ENCODE measurements around the gene PXT1. TPM values are rescaled to one million over a fixed set of nuclear protein-coding genes. Genes with fewer than 3 reads are reported as not detected.
"Not testable (repeated sequence)": the region's sequence is repeated elsewhere in the genome, so short reads cannot be mapped to it uniquely, and the experiment has no call there.

The PXT1 gene
- polyA plus RNA-seq, 4 donors, result 0.08 to 0.11 TPM; not detected in 2

GRCh38 chr6:36445621-36446020, 3.0 kb upstream of the PXT1 start:
- DNase-seq (ENCODE audit: low read depth in 4 of 4, low spot score in 2 of 4), result no peak

- DNase-seq (ENCODE audit: low read depth in 4 of 4, low spot score in 2 of 4), result no peak
Observed at GRCh38 chr6:36444470-36444869, 1.8 kb upstream of the PXT1 start.

DNA sequence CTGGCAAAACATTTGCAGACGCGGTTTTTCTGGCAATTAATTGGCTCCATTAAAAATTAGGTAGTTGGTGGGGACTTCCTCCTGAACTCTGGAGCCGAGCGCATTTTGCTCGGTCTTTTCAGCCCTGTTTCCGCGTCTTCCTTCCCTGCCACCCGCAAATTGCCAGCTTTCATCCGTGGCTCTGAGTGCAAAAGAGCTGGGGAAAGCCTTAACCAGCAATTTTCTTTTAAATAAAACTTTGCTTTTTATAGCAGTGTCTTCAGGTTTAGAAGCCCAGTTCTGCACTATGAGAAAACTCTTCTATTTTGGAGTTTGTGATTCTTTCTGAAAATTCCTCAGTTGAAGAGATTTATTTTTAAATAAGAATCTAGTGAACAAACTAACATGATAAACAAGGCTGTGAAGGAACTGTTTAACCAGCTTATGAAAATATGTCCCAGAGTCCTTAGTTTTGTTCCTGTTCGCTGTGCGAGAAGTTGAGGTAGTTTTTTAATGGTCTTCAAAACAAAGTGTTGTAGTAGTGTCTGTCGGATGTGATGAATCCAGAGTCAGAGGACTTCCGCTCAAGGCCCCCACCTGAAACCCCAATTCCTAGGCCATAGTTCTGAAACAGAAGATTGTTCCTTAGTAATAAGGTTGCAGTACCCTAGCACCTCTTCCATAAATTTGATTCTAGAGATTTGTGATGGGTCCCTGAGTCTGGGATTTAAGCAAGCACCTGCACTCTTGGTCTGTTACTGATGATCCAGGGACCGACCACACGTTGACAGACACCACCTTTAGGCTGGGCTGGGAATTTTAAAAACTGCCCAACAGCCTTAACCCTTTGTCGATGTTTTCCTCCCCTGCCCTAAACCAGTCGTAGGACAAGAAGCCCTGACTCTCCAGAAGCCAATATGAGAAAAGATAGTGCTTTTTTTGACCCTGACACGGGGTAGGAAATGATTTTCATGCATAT, 1.1 kb upstream of the PXT1 start:
- DNase-seq (ENCODE audit: low read depth in 4 of 4, low spot score in 2 of 4), result peak in 2 of 4 donors; percentile 25 to 45

- DNase-seq (ENCODE audit: low read depth in 4 of 4, low spot score in 2 of 4), result no peak
Observed at GRCh38 chr6:36442103-36442670, 467 bp downstream of the PXT1 start.

- peak in 1 of 4 donors; percentile 21 for DNase-seq (ENCODE audit: low read depth in 4 of 4, low spot score in 2 of 4)
Observed at GRCh38 chr6:36441307-36441894, 1.3 kb downstream of the PXT1 start.

DNA sequence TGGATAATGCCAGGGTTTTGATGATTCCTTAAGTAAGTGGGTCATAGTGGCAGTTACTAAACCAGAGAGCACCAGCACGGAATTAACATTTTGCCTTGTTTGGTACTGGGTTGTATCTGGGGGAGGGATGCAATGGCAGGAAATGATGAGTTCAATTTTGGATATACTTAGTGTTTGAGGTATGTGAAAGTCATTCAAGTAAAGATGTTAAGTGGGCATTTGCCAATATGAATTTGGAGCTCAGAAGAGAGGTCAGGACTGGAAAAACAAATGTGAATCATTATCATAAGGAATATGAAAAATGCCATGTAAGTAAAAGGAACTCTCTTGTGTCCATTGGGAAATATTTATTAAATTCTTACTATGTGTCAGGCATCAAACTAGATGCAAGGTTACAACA, 6.2 kb downstream of the PXT1 start:
- no peak for DNase-seq (ENCODE audit: low read depth in 4 of 4, low spot score in 2 of 4)

- DNase-seq (ENCODE audit: low read depth in 4 of 4, low spot score in 2 of 4), result no peak
Observed at GRCh38 chr6:36432151-36432671, 10.4 kb downstream of the PXT1 start.

GRCh38 chr6:36431197-36431596, 11.5 kb downstream of the PXT1 start:
- no peak for DNase-seq (ENCODE audit: low read depth in 4 of 4, low spot score in 2 of 4)

DNA sequence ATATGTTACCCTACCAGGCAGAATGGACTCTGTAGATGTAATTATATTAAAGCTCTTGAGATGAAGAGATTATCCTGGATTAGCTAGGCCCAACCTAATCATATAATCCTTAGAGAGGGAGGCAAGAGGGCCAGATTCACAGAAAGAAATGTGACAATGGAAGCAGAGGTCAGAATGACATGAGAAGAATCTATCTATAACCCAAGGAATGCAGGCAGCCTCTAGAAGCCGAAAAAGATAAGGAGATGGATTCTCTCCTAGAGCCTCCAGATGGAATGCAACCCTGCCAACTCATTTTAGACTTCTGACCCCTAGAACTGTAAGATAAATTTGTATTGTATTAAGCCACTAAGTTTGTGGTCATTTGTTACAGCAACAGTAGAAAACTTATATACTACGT, 12.3 kb downstream of the PXT1 start:
- no peak for DNase-seq (ENCODE audit: low read depth in 4 of 4, low spot score in 2 of 4)

- DNase-seq (ENCODE audit: low read depth in 4 of 4, low spot score in 2 of 4), result no peak
Observed at GRCh38 chr6:36428911-36429310, 13.7 kb downstream of the PXT1 start.

- no peak for DNase-seq (ENCODE audit: low read depth in 4 of 4, low spot score in 2 of 4)
Observed at GRCh38 chr6:36426622-36427021, 16.0 kb downstream of the PXT1 start.

DNA sequence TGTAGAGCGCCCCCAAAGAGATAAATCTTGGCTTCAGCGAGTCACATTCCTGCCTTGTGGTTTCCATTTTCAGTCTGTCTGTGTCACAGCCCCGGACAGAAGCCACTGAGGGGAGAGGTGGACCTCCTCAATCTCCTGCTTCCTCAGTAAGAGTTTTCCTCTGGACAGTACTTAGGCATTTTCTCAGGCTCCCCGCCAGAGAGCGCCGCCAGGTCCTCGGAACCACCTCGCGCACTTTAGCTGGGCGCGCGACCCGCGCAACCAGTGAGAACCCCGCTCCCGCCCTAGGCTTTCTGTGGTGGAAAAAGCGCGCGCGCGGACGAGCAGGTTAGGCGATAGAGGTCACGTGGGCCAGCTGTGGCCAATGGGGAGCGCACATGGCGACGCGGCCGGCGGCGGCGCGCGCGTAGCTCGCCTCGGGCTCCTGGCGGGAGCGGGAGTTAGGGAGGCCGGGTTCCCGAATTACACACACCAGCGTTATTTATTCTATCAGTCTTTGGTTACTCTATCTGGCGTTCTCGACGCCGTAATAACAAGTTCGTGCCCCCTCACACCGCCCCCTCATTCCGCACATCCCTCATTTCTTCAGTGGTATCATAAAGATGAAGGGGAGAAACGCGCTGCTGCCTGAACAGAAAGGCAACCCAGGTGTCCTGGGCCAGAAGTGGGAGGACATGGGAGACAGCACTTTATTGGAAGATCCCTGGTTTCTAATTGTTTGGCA, 19.4 kb downstream of the PXT1 start:
- peak; percentile 77 to 98 (median 95) for DNase-seq (ENCODE audit: low read depth in 4 of 4, low spot score in 2 of 4)

DNA sequence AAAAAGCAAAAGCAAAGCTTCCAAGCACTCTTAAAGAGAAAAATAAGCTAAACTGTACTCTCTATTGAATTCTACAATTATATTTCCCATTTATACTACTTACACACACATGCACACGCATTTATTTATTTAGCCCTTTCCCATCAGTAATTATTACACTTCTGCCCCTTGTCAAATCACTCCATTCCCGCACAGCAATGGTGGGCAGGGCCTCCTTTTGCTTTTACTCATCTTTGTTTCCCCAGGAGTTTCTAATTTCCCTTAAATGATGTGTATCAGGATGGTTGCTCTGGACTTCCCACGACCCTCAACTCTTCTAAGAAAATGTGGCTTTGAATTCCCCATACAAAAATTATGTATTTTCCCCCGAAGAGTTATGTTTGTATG, 19.9 kb downstream of the PXT1 start:
- no peak for DNase-seq (ENCODE audit: low read depth in 4 of 4, low spot score in 2 of 4)

GRCh38 chr6:36419310-36419709, 23.3 kb downstream of the PXT1 start:
- DNase-seq (ENCODE audit: low read depth in 4 of 4, low spot score in 2 of 4), result no peak

DNA sequence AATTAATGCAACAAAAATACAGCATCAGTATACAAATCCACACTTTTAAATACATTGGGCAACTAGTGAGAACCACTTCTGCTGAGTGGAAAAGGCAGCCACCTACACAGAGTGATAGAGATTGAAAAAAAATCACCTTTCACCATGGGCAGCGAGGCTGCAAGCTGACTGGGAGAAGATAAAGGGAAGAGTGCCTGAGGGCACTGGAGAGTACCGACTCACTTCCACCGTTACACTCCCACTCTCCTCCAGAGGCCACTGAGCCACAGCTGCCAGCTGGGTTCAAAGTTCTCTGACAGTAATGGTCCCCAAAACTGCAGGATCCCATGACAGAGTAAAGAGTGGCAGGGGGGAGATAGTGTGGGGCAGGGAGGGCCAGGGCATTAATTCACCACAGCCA, 24.1 kb downstream of the PXT1 start:
- no peak for DNase-seq (ENCODE audit: low read depth in 4 of 4, low spot score in 2 of 4)

DNA sequence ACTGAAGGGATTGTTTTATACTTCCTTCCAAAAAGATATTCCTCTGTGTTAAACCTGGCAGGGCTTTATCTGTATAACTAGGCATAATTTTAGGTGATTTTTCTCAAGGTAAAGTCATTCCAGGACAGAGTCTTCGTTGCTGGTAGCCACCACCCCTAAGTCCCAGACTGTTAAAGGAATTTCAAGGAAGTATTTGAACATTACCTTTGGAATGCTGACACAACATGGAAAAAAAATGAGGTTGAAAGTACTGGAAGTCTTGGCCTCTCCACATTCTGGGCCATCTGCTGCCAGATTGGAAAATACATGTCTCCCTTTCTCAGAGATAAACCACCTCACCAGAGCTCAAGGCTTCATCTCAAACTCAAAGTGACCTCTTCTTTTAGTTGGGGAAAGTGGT, 28.2 kb downstream of the PXT1 start:
- no peak for DNase-seq (ENCODE audit: low read depth in 4 of 4, low spot score in 2 of 4)

GRCh38 chr6:36413489-36414480, 28.9 kb downstream of the PXT1 start:
- DNase-seq (ENCODE audit: low read depth in 4 of 4, low spot score in 2 of 4), result no peak

GRCh38 chr6:36409718-36410117, 32.9 kb downstream of the PXT1 start:
- DNase-seq (ENCODE audit: low read depth in 4 of 4, low spot score in 2 of 4), result not testable (repeated sequence)

DNA sequence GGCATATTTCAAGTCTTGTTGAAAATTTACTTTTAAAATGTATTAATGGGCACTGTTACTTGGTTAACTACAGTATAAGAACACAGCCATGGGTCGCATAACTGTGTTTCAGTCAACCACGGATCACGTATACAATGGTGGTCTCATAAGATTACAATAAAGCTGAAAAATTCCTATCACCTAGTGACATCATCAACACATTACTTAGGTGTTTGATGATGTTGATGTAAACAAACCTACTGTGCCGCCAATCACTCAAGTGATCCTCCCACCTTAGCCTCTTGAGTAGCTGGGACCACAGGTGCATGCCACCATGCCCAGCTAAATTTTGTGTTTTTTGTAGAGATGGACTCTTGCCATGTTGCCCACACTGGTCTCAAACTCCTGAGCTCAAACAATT, 38.5 kb downstream of the PXT1 start:
- DNase-seq (ENCODE audit: low read depth in 4 of 4, low spot score in 2 of 4), result no peak

DNA sequence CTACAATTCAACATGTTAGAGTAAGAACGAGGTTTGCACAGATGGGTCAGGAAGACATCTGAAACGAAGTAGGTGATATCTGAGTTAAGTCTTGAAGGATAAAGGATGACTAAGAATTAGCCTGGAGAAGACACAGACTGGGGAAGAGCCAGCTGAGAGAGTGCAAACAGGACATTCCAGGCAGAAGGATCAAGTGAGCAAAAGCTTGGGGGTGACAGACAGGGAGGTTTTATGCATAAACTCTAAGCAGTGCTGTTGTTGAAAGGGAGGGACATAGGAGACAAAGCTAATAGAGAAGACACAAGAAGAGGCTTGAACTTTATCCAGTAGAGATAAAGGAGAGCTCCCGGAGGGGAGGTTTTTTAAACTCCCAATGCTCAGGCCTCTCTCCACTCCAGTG, 40.2 kb downstream of the PXT1 start:
- DNase-seq (ENCODE audit: low read depth in 4 of 4, low spot score in 2 of 4), result no peak

Measured in left renal cortex interstitium (tissue), 4 donors.